ENCODE data around the gene MED13L. TPM values are rescaled to one million over a fixed set of nuclear protein-coding genes. Genes with fewer than 3 reads are reported as not detected.

MED13L gene
- total and polyA plus RNA-seq, 2 of the 8 experiments (the other 6 are each of a cell fraction or from before 2014, with no cell fraction given): 15.9 to 51.7 TPM

DNA sequence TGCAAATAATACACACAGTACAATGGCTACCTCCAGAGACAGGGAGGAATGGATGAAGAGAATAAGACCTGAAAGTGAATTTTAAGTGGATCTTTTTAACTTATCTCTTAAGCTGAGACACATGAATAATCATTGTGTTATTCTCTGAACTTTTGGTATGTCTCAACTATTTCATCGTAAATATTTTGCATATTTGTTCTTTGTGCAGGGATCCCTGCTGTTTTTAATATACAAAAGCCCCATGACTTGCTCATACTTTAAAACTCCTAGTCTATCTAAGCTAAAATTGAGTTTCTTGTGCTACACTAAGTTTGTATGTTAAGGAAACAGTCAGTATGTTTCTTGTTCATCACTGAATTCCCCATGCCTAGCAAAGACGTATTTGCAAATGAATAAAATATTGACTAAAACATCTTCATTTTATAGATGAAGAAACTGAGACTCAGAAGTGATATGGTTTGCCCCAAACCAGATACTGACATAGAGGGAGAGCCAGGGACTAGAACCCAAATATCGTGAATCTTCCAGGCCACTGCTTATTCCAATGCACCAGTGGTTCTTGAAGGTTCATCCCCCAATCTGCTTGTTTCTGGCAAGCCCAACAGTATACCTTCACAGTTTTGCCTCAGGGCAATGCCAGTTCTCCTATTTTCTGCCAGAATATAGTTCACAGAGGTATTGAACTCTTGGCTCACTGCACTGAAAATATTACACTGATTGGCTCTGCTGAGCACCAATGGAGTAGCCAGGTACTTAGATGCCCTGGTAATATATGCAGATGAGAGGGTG is 356.9 kb downstream of the MED13L start (continued):
- TF ChIP-seq, protein P1, sequence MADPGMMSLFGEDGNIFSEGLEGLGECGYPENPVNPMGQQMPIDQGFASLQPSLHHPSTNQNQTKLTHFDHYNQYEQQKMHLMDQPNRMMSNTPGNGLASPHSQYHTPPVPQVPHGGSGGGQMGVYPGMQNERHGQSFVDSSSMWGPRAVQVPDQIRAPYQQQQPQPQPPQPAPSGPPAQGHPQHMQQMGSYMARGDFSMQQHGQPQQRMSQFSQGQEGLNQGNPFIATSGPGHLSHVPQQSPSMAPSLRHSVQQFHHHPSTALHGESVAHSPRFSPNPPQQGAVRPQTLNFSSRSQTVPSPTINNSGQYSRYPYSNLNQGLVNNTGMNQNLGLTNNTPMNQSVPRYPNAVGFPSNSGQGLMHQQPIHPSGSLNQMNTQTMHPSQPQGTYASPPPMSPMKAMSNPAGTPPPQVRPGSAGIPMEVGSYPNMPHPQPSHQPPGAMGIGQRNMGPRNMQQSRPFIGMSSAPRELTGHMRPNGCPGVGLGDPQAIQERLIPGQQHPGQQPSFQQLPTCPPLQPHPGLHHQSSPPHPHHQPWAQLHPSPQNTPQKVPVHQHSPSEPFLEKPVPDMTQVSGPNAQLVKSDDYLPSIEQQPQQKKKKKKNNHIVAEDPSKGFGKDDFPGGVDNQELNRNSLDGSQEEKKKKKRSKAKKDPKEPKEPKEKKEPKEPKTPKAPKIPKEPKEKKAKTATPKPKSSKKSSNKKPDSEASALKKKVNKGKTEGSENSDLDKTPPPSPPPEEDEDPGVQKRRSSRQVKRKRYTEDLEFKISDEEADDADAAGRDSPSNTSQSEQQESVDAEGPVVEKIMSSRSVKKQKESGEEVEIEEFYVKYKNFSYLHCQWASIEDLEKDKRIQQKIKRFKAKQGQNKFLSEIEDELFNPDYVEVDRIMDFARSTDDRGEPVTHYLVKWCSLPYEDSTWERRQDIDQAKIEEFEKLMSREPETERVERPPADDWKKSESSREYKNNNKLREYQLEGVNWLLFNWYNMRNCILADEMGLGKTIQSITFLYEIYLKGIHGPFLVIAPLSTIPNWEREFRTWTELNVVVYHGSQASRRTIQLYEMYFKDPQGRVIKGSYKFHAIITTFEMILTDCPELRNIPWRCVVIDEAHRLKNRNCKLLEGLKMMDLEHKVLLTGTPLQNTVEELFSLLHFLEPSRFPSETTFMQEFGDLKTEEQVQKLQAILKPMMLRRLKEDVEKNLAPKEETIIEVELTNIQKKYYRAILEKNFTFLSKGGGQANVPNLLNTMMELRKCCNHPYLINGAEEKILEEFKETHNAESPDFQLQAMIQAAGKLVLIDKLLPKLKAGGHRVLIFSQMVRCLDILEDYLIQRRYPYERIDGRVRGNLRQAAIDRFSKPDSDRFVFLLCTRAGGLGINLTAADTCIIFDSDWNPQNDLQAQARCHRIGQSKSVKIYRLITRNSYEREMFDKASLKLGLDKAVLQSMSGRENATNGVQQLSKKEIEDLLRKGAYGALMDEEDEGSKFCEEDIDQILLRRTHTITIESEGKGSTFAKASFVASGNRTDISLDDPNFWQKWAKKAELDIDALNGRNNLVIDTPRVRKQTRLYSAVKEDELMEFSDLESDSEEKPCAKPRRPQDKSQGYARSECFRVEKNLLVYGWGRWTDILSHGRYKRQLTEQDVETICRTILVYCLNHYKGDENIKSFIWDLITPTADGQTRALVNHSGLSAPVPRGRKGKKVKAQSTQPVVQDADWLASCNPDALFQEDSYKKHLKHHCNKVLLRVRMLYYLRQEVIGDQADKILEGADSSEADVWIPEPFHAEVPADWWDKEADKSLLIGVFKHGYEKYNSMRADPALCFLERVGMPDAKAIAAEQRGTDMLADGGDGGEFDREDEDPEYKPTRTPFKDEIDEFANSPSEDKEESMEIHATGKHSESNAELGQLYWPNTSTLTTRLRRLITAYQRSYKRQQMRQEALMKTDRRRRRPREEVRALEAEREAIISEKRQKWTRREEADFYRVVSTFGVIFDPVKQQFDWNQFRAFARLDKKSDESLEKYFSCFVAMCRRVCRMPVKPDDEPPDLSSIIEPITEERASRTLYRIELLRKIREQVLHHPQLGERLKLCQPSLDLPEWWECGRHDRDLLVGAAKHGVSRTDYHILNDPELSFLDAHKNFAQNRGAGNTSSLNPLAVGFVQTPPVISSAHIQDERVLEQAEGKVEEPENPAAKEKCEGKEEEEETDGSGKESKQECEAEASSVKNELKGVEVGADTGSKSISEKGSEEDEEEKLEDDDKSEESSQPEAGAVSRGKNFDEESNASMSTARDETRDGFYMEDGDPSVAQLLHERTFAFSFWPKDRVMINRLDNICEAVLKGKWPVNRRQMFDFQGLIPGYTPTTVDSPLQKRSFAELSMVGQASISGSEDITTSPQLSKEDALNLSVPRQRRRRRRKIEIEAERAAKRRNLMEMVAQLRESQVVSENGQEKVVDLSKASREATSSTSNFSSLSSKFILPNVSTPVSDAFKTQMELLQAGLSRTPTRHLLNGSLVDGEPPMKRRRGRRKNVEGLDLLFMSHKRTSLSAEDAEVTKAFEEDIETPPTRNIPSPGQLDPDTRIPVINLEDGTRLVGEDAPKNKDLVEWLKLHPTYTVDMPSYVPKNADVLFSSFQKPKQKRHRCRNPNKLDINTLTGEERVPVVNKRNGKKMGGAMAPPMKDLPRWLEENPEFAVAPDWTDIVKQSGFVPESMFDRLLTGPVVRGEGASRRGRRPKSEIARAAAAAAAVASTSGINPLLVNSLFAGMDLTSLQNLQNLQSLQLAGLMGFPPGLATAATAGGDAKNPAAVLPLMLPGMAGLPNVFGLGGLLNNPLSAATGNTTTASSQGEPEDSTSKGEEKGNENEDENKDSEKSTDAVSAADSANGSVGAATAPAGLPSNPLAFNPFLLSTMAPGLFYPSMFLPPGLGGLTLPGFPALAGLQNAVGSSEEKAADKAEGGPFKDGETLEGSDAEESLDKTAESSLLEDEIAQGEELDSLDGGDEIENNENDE (IDR thresholded peaks at IDR 0.05; ENCODE audit: insufficient replicate concordance, low read length): no peak
- TF ChIP-seq JUND (IDR thresholded peaks at IDR 0.05; ENCODE audit: low read length): no peak
- TF ChIP-seq HDAC6 (IDR thresholded peaks at IDR 0.05; ENCODE audit: low read depth, low read length): no peak
